Measurements from ENCODE around the gene PRDX1. TPM values are rescaled to one million over a fixed set of nuclear protein-coding genes. Genes with fewer than 3 reads are reported as not detected.
"Not testable (repeated sequence)": the region's sequence is repeated elsewhere in the genome, so short reads cannot be mapped to it uniquely, and the experiment has no call there.

Gene PRDX1
- total RNA-seq, 6 experiments from 2014 or later = 315 to 672 (median 358) TPM

DNA sequence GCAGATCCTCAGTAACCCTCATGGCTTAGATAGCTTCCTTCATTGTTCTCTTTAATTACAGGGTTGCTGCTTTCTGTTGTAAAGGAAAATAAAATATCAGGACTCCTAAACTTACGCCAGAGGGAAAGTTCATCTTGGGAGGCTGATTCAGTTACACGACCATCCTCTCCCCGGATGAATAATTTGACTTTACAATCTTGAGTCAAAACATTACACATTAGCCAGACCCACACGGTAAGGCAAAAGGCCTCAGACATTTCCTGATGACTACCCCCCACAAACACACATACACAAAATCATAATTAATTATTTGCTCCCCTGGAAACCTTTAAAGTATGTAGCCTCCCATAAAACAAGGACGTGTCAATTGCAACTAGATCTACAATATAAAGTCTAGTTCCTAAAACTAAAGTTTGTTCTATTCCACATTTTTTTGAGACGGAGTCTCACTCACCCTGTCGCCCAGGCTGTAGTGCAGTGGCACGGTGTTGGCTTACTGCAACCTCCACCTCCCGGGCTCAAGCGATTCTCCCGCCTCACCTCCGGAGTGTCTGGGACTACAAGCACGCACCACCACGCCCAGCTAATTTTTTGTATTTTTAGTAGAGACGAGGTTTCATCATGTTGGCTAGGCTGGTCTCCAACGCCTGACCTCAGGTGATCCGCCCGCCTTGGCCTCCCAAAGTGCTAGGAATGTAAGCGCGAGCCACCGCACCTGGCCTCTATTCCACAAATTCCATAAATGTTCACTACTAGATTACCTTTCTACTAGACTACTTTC is 830 bp upstream of the PRDX1 start:
- H3K27me3 ChIP-seq = no peaks in the 10 kb centered on the region
- no peaks in the 10 kb centered on the region for H3K9me3 ChIP-seq
- H3K4me1 ChIP-seq = peaks cover 0 to 34% (median 14%) of the 10 kb centered on the region in 4 donors
- peak overlapping the region; percentile 93 to 95 (median 93) for H3K4me3 ChIP-seq
- DNase-seq (peak in 2 of 3 donors; percentile 47 to 73), ATAC-seq (peak in 2 of 4 donors; percentile 15 to 64)
- 29% methylated on average over 21 of the region's 21 CpGs for WGBS (ENCODE audit: insufficient coverage, low coverage, low lambda C conversion rate, missing lambda C conversion rate)
- peak overlapping the region; percentile 98 to 100 (median 98) for H3K27ac ChIP-seq
- H3K36me3 ChIP-seq = peaks cover 0 to 12% (median 3%) of the 10 kb centered on the region in 4 donors
- TF ChIP-seq, protein P1, sequence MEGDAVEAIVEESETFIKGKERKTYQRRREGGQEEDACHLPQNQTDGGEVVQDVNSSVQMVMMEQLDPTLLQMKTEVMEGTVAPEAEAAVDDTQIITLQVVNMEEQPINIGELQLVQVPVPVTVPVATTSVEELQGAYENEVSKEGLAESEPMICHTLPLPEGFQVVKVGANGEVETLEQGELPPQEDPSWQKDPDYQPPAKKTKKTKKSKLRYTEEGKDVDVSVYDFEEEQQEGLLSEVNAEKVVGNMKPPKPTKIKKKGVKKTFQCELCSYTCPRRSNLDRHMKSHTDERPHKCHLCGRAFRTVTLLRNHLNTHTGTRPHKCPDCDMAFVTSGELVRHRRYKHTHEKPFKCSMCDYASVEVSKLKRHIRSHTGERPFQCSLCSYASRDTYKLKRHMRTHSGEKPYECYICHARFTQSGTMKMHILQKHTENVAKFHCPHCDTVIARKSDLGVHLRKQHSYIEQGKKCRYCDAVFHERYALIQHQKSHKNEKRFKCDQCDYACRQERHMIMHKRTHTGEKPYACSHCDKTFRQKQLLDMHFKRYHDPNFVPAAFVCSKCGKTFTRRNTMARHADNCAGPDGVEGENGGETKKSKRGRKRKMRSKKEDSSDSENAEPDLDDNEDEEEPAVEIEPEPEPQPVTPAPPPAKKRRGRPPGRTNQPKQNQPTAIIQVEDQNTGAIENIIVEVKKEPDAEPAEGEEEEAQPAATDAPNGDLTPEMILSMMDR (IDR thresholded peaks at IDR 0.05) = no peak
- TF ChIP-seq POLR2A (IDR thresholded peaks at IDR 0.05) = peak; percentile 56
- intact Hi-C loops (cut with DNase I) = no loop called here

DNA sequence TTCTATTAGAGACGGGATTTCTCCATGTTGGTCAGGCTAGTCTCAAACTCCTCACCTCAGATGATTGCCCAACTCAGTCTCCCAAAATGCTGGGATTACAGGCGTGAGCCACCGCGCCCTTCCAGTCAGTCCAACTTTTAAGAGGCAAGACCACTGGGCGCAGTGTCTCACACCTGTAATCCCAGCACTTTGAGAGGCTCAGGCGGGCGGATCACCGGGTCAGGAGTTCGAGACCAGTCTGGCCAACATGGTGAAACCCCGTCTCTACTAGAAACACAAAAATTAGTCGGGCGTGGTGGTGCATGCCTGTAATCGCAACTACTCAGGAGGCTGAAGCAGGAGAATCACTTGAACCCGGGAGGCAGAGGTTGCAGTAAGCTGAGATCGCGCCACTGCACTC is 1.9 kb downstream of the PRDX1 start:
- H3K27me3 ChIP-seq; intact Hi-C loops (cut with DNase I); DNase-seq; ATAC-seq; H3K9me3 ChIP-seq: not testable (repeated sequence)
- peak overlapping the region; percentile 4 to 95 (median 93) for H3K4me3 ChIP-seq
- peak overlapping the region in 1 of 3 donors; percentile 5 for H3K27ac ChIP-seq
- peaks cover 0 to 37% (median 19%) of the 10 kb centered on the region in 4 donors for H3K36me3 ChIP-seq
- H3K4me1 ChIP-seq = peaks cover 0 to 52% (median 26%) of the 10 kb centered on the region in 4 donors
- WGBS (ENCODE audit: insufficient coverage, low coverage, low lambda C conversion rate, missing lambda C conversion rate) = 11% methylated on average over 15 of the region's 16 CpGs

DNA sequence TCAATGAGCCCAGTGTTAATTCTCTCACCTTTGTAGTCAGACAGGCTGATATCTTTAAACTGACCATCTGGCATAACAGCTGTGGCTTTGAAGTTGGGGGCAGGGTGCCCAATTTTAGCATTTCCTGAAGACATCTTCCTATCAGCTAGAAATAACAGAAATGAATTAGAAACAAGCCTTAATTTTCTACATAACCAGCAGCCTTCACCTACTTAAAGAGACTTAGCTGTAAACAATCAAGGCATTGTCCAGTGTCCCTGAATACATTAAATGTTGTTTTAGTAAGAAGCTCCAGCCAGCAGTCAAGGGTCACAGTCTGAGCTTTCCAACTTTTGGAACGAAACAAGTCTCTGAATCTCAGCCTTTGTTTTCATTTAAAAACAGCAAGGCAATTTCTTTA is 2.8 kb downstream of the PRDX1 start:
- no peaks in the 10 kb centered on the region for H3K27me3 ChIP-seq
- ATAC-seq (no peak), DNase-seq (no peak)
- H3K36me3 ChIP-seq = peaks cover 0 to 46% (median 24%) of the 10 kb centered on the region in 4 donors
- intact Hi-C loops (cut with DNase I) = no loop called here
- H3K9me3 ChIP-seq = no peaks in the 10 kb centered on the region
- WGBS (ENCODE audit: insufficient coverage, low coverage, low lambda C conversion rate, missing lambda C conversion rate) = 0% methylated on average over 1 of the region's 1 CpG
- TF ChIP-seq POLR2A (IDR thresholded peaks at IDR 0.05) = no peak
- TF ChIP-seq, protein P1 (IDR thresholded peaks at IDR 0.05) = no peak
- H3K27ac ChIP-seq = peak overlapping the region in 2 of 3 donors; percentile 5 to 7
- peaks cover 0 to 55% (median 27%) of the 10 kb centered on the region in 4 donors for H3K4me1 ChIP-seq
- peak overlapping the region in 2 of 3 donors; percentile 93 to 95 for H3K4me3 ChIP-seq

DNA sequence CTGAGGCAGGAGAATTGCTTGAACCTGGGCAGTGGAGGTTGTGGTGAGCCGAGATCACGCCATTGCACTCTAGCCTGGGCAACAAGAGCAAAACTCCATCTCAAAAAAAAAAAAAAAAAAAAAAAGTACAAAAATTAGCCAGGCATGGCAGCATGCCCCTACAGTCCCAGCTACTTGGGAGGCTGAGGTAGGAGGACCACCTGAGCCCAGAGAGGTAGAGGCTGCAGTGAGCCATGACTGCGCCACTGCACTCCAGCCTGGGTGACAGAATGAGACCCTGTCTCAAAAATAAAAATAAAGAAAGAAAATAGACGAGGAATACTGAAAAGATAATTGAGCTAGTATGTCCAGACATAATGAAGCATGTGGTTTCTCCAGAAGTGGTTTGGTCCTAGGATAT is 3.3 kb downstream of the PRDX1 start:
- intact Hi-C loops (cut with DNase I); H3K27ac ChIP-seq; H3K27me3 ChIP-seq; H3K9me3 ChIP-seq; H3K4me3 ChIP-seq; ATAC-seq; DNase-seq: not testable (repeated sequence)
- Histone ChIP-seq H3K36me3 (peaks cover 0 to 51% (median 28%) of the 10 kb centered on the region in 4 donors), H3K4me1 (peaks cover 0 to 55% (median 27%) of the 10 kb centered on the region in 4 donors)
- 83% methylated on average over 4 of the region's 4 CpGs for WGBS (ENCODE audit: insufficient coverage, low coverage, low lambda C conversion rate, missing lambda C conversion rate)

DNA sequence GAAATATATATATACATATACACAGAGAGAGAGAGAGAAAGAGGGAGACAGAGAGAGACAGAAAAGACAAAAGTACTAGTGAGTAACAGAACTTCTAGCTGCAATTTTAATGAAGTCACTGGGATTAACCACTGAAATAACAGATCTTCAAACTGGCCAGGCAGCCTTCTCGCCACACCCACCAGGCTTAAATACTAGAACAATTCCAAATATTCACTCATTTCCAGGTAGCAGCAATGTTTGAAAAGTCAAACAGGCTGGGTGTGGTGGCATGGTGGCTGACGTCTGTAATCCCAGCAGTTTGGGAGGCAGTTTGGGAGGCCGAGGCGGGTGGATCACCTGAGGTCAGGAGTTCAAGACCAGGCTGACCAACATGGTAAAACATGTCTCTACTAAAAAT is 5.2 kb downstream of the PRDX1 start:
- WGBS (ENCODE audit: insufficient coverage, low coverage, low lambda C conversion rate, missing lambda C conversion rate) = 63% methylated on average over 4 of the region's 4 CpGs

More for the DNA sequence above, 5.2 kb downstream of the PRDX1 start:
- no peak overlapping the region for H3K4me3 ChIP-seq
- H3K9me3 ChIP-seq = no peaks in the 10 kb centered on the region
- H3K36me3 ChIP-seq = peaks cover 0 to 70% (median 43%) of the 10 kb centered on the region in 4 donors
- no peak for ATAC-seq
- TF ChIP-seq, protein P1 (IDR thresholded peaks at IDR 0.05) = no peak
- no peak for TF ChIP-seq POLR2A (IDR thresholded peaks at IDR 0.05)
- H3K27me3 ChIP-seq = no peaks in the 10 kb centered on the region
- no peak overlapping the region for H3K27ac ChIP-seq
- intact Hi-C loops (cut with DNase I) = no loop called here
- DNase-seq = no peak
- peaks cover 0 to 48% (median 24%) of the 10 kb centered on the region in 4 donors for H3K4me1 ChIP-seq

All from right lobe of liver (tissue), 6 donors.